CD4-positive, alpha-beta T cell treated with Interleukin-6 for 4 hours (primary cell): ENCODE results near the gene TMX1.

Source experiments
- DNase-seq: peaks from one replicate; pipeline ENCODE4 v3.0.0-alpha.2; 2020; ENCODE audit warnings: mixed read lengths

The TMX1 gene

GRCh38 chr14:51295646-51296263 is 55.7 kb downstream of the TMX1 start:
- no peak for DNase-seq

DNA sequence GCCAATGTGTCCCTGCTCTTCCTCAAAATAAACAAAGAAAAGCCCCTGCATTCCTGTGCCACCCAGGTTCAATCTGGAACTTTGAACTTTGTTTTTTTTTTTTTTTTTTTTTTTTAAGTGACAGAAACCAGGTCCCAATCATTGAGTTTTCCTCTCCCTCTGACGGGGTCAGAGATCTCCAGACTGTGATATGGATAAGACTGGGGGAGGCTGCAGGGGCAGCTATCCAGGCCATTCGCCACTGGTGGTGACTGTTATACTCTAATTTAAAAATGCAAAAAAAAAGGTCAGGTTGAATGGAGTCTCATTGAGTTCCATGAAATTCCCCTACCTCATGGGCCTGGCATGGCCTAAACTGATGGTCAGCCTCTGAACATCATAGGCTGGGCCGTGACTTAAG is 57.0 kb downstream of the TMX1 start:
- no peak for DNase-seq

DNA sequence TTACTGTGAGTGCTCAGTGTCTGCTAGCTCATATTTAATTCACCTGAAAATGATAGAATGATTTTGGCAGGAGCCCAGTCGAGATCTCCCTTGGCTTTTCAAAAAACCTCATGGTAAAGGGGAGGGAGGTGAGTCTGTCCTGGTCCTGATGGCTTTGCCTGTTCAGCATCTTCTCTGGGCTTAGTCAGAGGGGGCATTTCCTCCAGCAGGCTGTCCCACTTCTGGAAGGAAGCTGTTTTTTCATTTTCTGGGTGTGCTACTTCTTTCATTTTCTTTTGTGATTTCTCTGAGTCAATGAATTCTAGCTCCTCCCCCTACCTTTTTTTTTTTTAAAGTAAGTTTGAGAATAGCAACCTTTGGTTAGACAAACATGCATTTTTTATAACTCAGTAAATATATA is 58.8 kb downstream of the TMX1 start:
- no peak for DNase-seq

GRCh38 chr14:51302295-51303030 is 62.4 kb downstream of the TMX1 start:
- DNase-seq: no peak

- DNase-seq: no peak
Measured at GRCh38 chr14:51304438-51304837, 64.4 kb downstream of the TMX1 start.

GRCh38 chr14:51304941-51305340 is 64.9 kb downstream of the TMX1 start:
- no peak for DNase-seq

- no peak for DNase-seq
Measured at GRCh38 chr14:51305751-51306150, 65.7 kb downstream of the TMX1 start.
